Posterior cingulate gyrus (tissue), 11 donors: Measurements from ENCODE around the gene LONRF2.
"Not testable (repeated sequence)": the region's sequence is repeated elsewhere in the genome, so short reads cannot be mapped to it uniquely, and the experiment has no call there.

Experiments used
- DNase-seq, 10 donors: peaks; one replicate each; pipeline versions ENCODE4 v3.0.0 to v3.0.0-alpha.2; 2020 to 2021; ENCODE audit warnings: mixed read lengths in 3 of 10
- intact Hi-C: fragments of 100-400 bp; cut with DNase I; formaldehyde crosslinking; loops from one replicate; pipeline ENCODE4 v1.15.1; 2023

Gene LONRF2

DNA sequence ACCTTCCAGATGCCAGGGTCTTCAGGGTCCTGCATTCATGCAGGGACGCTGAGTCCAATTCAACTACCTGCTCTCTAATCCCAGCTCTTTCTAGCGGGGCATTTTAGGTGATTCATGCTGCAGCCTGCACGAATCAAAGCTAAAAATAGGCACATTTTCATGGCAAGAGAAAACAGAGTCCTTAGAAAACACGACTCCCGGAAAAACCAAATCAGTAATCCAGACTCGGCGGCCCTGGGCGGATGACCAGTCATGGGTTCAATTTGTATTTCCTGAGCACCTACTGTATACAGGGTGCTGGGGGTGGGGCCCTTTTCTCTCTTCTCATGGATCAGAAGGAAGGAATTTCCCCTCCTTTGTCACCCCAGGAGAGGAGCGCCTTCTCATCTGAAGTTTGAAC is 64.4 kb downstream of the LONRF2 start:
- intact Hi-C loops: loop anchor here (5.0 kb wide), 1 partner anchor 531 kb away; no protein-coding TSS in a partner anchor
- no peak for DNase-seq

DNA sequence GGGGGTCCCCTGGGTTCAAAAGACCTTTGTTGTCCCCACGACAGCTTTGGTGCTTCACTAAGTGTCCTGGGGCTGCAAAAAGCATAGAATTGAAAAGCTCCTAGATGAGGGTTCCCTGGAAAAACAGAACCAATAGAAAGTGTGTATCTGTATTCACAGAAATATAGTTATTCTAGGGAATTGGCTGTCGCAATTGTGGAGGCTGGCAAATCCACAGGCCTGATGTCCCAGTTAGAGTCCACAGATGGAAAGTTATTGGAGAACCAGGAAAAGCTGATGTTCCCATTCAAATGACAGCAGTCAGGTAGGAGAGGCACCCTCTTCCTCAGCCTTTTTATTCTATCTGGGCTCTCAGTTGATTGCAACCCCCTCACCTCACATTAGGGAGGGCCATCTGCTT is 65.5 kb downstream of the LONRF2 start:
- intact Hi-C loops: loop anchor here (5.0 kb wide), 1 partner anchor 530 kb away; no protein-coding TSS in a partner anchor
- no peak for DNase-seq

DNA sequence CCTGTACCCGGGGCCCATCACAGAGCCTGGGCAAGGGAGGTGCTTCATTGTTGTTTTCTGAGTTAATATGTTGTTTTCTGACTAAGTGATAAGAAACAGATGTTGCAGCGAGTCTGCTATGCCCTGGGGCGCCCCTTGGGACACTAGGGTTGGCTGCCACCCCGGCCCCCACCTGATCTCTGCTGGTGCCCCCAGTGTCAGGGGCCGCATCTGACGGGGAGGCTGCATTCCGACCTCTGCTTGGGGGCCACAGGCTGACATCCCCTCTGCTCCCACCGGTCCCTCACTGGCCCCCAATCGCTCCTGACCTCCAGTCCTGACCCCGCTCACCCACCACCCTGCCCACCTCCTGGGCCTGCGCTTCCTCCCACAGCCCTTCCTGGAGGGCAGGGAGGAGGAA is 65.9 kb downstream of the LONRF2 start:
- intact Hi-C loops: loop anchor here (5.0 kb wide), 1 partner anchor 529 kb away; no protein-coding TSS in a partner anchor
- DNase-seq: no peak

DNA sequence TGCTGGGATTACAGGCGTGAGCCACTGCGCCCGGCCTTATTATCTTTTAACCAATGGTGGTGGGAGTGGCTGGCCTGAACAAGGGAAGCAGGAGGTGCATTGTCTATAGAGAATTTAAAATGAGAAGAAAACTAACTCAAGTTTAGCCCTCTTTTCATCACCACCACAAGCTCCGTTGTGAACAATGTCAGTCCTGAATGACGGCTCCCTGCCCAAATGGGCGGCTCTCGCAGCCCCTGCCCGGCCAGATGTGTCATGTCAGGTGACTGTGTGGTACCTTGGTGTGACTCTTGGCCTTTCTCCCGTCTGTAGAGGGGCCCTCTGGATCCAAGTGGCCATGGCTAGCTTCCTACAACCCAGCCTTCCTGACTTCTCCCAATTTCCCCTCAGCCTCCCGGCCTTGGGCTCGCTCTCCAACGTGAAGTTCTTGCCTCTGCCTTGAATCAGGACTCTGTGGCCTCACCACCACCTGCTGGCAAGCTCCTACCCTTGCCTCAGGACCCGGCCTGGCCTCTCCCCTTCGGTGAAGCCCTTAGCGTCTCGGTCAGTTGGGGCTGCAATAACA is 67.6 kb downstream of the LONRF2 start:
- intact Hi-C loops: loop anchor here (5.0 kb wide), 1 partner anchor 527 kb away; no protein-coding TSS in a partner anchor
- no peak for DNase-seq

DNA sequence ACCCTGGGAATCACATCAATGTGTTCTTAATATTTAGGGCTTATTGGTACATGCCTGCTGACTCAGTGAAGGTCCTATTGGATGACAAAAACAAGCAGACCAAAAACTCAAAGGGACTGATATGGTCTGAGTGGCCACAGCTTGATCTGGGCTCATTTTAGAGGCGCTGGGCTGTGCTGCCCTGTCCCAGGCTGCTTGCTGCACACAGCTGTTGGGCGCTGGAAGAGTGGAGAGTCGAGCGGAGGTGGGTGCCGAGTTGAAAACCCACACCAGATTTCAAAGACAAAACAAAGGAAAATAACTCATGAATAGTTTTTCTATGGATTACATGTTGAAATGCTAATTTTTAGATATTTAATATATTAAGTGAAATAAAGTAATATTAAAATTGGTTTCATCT is 68.5 kb downstream of the LONRF2 start:
- no peak for DNase-seq

DNA sequence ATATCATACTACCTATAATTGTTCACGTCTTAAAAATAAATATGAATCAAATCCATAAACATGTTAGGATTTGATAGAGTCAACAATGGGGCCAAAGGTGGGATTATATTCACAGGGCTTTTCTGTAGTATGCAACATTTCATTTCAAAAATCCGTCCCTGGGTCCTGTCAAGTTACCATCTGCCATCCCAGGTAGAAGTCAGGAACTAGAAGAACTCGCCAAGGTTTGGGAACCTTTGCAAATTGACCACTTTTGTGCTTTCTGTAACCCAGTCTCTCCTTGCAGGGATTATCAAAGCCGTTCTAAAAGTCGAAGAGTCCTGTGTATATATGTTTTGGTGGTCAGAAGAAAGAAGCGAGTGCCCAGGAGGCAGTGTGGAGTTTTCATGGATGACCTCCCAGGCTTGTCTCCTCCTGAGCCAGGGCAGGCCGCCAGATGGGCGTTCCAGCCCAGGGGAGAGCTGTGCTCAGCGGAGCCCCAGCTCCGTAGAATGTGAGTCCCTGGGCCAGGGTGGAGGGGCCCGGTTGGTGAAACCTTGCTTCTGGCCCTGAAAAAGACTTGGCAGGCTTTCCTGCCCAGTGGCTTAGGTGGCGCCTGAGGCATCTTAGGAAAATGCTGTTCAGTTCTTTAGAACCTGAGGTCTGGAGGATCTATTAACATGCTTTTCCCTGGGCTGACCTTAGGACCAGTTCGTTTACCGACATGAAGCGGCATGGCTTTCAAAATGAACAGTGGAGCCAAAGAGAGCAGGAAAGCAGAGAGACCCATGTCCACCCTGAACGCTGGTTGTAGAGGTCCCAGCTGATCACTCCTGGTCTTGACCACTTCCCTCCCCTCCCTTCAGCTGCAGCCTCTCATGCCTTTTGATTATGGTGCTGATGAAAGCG is 69.2 kb downstream of the LONRF2 start:
- intact Hi-C loops: no loop called here

More for the DNA sequence above, 68.5 kb downstream of the LONRF2 start:
- intact Hi-C loops: no loop called here

DNA sequence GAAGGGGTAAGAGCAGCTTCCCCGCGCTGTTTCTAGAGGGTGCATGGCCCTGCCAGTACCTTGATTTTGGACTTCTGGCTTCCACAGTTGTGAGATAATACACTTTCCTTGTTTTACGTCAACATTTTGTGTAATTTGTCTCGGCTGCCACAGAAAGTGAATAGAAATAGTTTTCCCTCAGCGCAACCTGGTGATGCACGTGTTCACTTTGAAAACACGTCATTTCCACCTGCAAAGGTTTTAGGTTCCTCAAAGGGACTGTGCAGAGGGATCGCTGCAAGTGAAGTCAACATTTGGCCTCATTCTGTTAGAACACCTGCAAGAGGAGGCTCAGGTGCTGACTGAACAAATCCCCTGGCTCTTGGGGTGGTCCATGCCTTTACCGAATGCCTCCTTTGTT is 71.7 kb downstream of the LONRF2 start:
- intact Hi-C loops: no loop called here
- DNase-seq: no peak

More for the DNA sequence above, 69.2 kb downstream of the LONRF2 start:
- no peak for DNase-seq

DNA sequence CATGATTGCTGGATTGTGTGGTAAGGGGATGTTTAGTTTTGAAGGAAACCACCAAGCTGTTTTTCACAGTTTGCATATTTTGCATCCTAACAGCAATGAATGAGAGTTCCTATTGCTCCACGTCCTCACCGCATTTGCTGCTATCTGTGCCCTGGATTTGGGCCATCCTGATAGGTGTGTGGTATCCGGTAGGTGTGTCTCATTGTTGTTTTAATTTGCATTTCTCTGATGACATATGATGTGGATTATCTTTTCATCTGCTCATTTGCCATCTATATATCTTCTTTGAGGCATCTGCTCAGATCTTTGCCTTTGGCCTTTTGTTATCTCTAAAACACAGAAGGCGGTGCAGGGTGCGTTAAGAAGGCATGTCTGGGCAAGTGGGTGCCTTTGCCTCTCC is 73.3 kb downstream of the LONRF2 start:
- DNase-seq: no peak
- intact Hi-C loops: no loop called here

DNA sequence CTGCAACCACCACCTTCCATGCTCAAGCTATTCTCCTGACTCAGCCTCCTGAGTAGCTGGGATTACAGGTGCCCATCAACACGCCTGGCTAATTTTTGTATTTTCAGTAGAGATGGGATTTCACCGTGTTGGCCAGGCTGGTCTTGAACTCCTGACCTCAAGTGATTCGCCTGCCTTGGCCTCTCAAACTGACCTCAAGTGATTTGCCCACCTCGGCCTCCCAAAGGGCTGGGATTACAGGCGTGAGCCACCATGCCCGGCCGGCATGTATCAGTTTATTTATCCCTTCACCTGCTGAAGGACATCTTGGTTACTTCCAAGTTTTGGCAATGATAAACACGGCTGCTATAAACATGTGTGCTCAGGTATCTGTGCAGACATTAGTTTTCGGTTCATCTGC is 73.7 kb downstream of the LONRF2 start:
- DNase-seq, intact Hi-C loops: not testable (repeated sequence)

DNA sequence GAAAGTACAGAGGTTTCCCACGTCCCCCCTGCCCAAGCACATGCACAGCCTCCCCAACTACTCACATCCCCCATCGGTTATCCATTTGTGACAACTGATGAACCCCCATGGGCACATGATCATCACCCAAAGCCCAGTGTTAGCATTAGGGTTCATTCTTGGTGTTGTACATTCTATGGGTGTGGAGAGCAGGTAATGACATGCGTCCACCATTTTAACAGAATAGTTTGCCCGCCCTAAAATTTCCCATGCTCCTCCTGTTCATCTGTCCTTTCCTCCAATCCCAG is 74.3 kb downstream of the LONRF2 start:
- intact Hi-C loops: no loop called here
- no peak for DNase-seq

DNA sequence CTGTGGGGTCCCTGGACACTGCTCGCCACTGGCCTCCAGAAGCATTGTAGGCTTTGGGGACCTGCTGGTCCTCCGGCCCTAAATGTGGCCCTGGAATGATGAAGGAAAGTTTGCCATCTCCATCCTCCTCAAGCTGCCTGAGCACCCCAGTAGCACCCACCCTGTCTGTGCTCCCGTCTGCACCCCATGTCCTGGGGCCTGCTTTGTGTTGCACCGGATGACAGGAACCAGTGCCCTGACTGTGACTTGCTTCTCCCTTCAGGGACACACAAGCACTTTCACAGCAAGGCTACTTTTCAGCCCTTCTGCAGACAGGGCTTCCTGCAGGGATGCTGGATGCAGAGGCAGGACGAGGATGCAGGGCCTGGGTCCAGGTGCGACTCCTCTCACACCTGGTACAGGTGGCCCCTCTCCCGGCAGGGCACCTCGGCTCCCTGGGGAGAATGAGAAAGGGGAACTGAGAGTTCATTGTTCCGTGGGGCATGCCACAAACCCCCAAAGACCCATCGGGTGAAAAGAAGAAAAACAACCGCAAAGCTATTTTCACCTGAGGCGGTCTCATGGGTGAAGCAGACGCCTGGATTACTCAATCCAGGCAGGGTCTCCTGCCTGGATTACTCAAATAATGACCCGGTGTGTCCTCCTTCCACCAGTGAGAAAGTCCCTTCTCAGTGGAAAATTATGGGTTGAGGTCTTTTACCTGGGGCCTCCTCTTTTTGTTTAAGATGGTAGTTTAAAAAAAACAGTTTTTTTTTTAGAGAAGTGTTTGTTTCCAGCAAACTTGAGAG is 74.9 kb downstream of the LONRF2 start:
- no peak for DNase-seq
- intact Hi-C loops: no loop called here

DNA sequence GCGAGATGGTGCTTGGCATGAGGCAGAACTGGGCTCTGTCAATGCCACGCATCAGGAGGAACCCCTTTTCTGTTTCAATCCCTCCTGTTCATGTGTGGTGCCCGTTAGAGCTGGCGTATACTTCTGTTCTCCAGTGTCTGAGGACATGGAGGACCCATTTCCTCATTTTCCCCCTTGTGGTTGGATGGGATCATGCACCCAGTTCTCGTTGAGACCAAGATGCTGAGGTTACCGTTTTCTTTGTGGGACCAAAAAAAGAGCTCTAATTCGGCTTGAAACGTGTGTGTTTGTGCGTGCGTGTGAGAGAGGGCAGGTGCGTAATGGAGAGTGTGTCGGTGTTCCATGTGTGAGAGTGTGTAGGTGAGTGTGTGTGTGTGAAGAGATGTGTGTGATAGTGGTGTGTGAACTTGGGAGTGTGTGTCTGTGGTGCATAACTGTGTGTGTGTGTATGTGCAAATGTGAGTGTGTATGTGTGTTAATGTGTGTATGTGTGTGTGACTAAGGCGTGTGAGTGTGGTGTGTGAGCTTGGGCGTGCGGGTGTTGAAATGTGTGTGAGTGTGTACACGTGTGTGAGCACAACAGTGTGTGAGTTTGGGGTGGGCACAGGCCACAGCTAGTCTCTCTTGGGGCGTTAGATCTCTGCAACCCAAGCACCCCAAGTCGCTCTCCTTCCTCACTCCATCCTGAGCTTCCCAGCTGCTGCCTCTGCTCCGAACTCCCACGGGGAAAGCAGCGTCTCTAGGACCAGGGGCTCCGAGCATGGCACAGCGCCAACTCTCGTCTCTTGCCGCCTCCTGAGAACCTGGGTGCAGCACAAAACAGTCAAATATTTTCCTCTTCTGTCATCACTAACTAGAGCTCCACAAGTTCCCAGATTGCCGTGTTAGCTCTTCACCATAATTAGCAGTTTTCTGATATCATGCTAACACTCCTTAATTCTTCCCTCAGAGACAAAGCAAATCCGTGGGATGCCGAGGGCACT is 75.8 kb downstream of the LONRF2 start:
- no peak for DNase-seq
- intact Hi-C loops: no loop called here

DNA sequence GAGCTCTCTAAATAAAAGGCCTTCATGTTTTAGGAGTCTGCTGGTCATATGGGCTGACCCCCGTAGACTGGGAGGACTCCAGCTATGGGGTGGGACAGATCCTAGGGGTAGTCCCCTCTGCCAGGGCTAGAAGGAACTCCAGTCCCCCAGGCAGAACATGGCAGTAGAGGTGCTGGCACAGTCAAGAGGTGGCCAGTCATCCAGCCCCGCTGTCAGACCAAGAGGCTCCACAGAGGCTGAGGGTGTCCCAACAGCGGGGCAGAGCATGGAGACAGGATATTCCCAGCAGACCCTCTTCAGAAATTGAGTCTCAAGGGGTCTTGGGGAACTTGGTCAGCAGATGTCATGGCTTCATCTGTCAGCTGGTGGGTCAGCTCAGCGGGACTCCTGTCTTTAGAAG is 76.6 kb downstream of the LONRF2 start:
- intact Hi-C loops: no loop called here
- DNase-seq: no peak

DNA sequence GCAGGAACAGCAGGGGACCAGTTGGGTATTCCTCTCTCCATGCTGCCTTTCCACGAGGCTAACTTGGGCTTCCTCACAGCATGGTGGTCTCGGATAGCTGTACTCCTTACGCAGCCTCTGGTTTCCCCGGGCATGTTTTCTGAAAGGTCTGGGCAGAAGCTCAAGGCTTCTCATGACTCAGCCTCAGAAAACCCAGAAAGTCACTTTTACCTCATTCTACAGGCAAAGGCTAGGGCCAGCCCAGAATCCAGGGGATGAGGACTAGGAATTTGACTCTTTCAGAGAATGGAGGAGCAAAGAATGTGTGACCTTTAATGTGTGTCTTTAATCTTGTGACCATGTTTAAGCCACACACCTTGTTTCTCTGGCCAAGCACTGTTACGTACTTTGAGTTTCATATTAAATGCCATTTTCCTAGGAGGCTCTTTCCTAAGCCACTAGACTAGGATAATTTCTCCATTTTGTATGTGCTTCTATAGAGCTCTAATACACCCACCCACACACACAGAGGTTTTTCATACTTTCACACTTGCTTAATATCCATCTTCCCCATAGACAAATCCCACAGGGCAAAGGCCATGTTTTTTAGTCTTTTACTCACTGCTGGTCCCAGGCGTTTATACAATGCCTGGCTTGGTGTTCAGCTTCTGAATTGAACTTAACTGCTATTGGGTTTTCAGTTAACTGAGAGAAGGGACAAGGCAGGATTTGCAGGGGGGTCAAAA is 77.3 kb downstream of the LONRF2 start:
- no peak for DNase-seq
- intact Hi-C loops: loop anchor here (5.0 kb wide), 1 partner anchor 688 kb away; no protein-coding TSS in a partner anchor

DNA sequence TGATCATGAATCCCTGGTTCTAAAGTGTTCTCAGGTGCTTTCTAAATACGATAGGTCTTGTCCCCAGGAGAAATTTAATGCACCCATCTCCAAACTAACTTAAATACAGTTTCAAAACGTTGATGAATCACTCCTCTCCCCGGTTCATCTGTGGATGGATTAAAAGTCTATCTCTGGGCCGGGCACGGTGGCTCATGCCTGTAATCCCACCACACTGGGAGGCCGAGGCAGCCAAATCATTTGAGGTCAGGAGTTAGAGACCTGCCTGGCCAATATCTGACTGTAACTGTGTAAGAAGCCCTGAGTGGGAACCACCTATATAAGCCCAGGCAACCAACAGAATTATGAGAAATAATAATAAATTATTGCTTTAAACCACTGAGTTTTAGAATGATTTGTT is 78.7 kb downstream of the LONRF2 start:
- intact Hi-C loops: loop anchor here (5.0 kb wide), 1 partner anchor 686 kb away; no protein-coding TSS in a partner anchor
- DNase-seq: no peak

DNA sequence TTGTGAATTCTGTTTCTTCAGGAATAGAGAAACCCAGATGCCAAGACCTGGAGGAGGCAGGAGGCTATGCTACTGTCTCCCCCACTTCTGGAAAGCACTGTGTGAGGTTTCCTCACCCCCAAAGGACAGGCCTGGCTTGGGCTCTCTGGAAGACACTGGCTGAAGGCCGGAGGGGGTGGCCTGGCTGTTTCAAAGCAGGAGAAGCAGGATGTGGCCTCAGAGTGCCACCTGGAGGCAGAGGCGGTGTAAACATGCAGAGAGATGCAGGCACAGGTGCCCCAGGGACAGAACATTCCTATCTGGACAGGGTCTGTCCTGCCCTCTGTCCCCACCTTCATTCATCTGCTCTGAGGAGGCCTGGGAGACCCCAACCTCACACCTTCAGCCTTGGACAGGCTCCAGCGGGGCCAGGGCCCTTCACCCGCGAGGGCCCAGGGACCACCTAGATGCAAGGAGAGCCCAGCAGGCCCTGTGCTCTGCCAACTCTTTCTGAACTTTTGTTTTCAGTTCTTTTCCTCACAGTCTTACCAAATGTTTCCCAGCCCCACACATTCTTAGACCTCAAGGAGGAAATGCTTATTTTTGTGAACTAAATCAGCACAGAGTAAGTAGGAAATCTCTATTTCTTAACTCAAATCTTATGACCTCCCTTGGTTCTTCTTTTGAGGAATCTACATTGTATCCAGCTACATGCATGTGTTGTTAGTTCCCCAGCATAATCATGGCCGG is 79.2 kb downstream of the LONRF2 start:
- intact Hi-C loops: loop anchor here (5.0 kb wide), 1 partner anchor 686 kb away; no protein-coding TSS in a partner anchor
- peak; percentile 29 to 94 (median 61) for DNase-seq

DNA sequence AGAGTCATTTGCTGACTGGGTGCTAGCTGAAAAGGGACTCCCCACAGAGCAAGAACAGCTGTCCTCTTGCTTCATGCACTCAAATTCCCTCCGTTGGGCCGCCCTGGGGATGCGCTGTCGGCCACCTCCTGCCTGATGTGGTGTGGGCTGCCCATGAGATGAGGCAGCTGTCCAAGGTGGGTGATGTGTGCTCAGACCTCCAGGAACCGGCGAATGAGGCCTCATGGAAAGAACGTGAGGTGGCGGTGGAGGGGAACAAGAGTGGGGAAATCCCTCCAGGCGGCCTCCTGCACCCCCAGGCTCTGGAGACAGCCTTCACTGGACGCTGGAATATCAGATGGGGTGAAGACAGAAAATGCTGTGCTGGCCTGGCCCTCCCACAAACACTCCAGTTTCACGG is 79.8 kb downstream of the LONRF2 start:
- intact Hi-C loops: loop anchor here (5.0 kb wide), 1 partner anchor 685 kb away; no protein-coding TSS in a partner anchor
- no peak for DNase-seq

DNA sequence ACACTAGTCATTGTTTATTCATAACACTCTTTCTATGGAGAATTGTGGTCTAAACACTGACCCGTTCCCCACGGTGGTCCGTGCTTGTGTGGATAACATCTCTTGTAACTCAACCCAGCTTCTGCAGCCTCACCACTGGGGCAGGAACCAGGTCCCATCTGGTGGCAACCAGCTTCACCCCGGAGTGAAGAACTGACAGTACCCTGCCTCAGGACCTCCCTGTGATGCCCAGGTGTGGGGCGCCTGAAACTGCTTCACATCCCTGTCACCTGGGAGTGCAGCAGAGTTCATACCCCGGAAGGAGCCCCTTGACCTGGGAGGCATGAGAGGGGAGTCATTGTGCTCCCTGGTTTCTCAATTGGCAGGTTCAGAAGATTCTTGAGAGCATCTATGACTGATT is 81.1 kb downstream of the LONRF2 start:
- intact Hi-C loops: loop anchor here (5.0 kb wide), 1 partner anchor 684 kb away; no protein-coding TSS in a partner anchor
- no peak for DNase-seq
